MM.1S (cell line): Measurements from ENCODE around the gene ADAM19.

Experiments
- DNase-seq: peaks from one replicate; pipeline ENCODE4 v3.0.0-alpha.2; 2015
- H2AFZ ChIP-seq: fragments of 300-600 bp; sonication (generic); 2 replicates; pipeline ENCODE4 v1.6.0; 2016; ENCODE audit warnings: antibody characterized with exemption, low read length
- H3F3A ChIP-seq: fragments of 300-600 bp; sonication (generic); 2 replicates; pipeline ENCODE4 v1.6.1; 2016; ENCODE audit warnings: mild to moderate bottlenecking, antibody characterized with exemption, low read length, moderate library complexity, mixed read lengths; ENCODE audit not compliant: insufficient read depth
- H3K27ac ChIP-seq: fragments of 300-600 bp; sonication (generic); 2 replicates; pipeline ENCODE4 v1.5.1; 2016; ENCODE audit warnings: mild to moderate bottlenecking, low read length
- H3K27me3 ChIP-seq: fragments of 300-600 bp; sonication (generic); replicated peaks from 2 replicates; pipeline ENCODE4 v1.6.0; 2016; ENCODE audit warnings: low read length; ENCODE audit not compliant: insufficient read depth
- H3K36me3 ChIP-seq: fragments of 300-600 bp; sonication (generic); replicated peaks from 2 replicates; pipeline ENCODE4 v1.6.1; 2016; ENCODE audit warnings: mild to moderate bottlenecking, low read length, mixed read lengths; ENCODE audit not compliant: insufficient read depth
- H3K4me1 ChIP-seq: fragments of 300-600 bp; sonication (generic); 2 replicates; pipeline ENCODE4 v1.6.1; 2016; ENCODE audit warnings: low read length, mixed read lengths
- H3K4me2 ChIP-seq: fragments of 300-600 bp; sonication (generic); 2 replicates; pipeline ENCODE4 v1.6.0; 2016; ENCODE audit warnings: low read depth, low read length
- H3K4me3 ChIP-seq: fragments of 300-600 bp; sonication (generic); 2 replicates; pipeline ENCODE4 v1.5.1; 2016; ENCODE audit warnings: low read length, mixed read lengths
- H3K79me2 ChIP-seq: fragments of 300-600 bp; sonication (generic); 2 replicates; pipeline ENCODE4 v1.6.1; 2016; ENCODE audit warnings: mixed run types, low read length, mixed read lengths
- H3K9ac ChIP-seq: fragments of 300-600 bp; sonication (generic); 2 replicates; pipeline ENCODE4 v1.6.1; 2016; ENCODE audit warnings: low read length, mixed read lengths
- H3K9me2 ChIP-seq: fragments of 300-600 bp; sonication (generic); replicated peaks from 2 replicates; pipeline ENCODE4 v1.6.1; 2016; ENCODE audit warnings: mild to moderate bottlenecking, low read length, mixed read lengths; ENCODE audit not compliant: insufficient read depth
- H3K9me3 ChIP-seq: fragments of 300-600 bp; sonication (generic); replicated peaks from 2 replicates; pipeline ENCODE4 v1.6.1; 2016; ENCODE audit warnings: mild to moderate bottlenecking, low read length, mixed read lengths; ENCODE audit not compliant: insufficient read depth
- H4K20me1 ChIP-seq: fragments of 300-600 bp; sonication (generic); 2 replicates; pipeline ENCODE4 v1.6.1; 2016; ENCODE audit warnings: mild to moderate bottlenecking, low read length, moderate library complexity, mixed read lengths; ENCODE audit not compliant: insufficient read depth
- CTCF ChIP-seq: fragments of 300-600 bp; sonication (generic); IDR thresholded peaks from 2 replicates; pipeline ENCODE4 v1.5.1; 2016; ENCODE audit warnings: antibody characterized with exemption, low read length, mixed read lengths
- EZH2 ChIP-seq: fragments of 300-600 bp; sonication (generic); optimal IDR thresholded peaks from 2 replicates; pipeline ENCODE3; 2017; ENCODE audit warnings: low read depth, mild to moderate bottlenecking, antibody characterized with exemption, low read length, mixed read lengths
- EZH2phosphoT487 ChIP-seq: fragments of 300-600 bp; sonication (generic); IDR thresholded peaks from 2 replicates; pipeline ENCODE4 v1.6.1; 2018; ENCODE audit warnings: antibody characterized with exemption, low read length

ADAM19 gene

GRCh38 chr5:157540124-157540523 lies 35.5 kb downstream of the ADAM19 start:
- peak overlapping the region; percentile 43 for H3K4me3 ChIP-seq
- H3K27me3 ChIP-seq: no peaks in the 10 kb centered on the region
- H2AFZ ChIP-seq: peak overlapping the region; percentile 67
- no peak for TF ChIP-seq EZH2
- no peak for TF ChIP-seq CTCF
- TF ChIP-seq EZH2phosphoT487: no peak
- H3K9me3 ChIP-seq: no peaks in the 10 kb centered on the region
- peaks cover 22% of the 10 kb centered on the region for H3K4me1 ChIP-seq
- no peaks in the 10 kb centered on the region for H3K36me3 ChIP-seq
- no peaks in the 10 kb centered on the region for H3K9me2 ChIP-seq
- no peaks in the 10 kb centered on the region for H4K20me1 ChIP-seq
- H3K4me2 ChIP-seq: peak overlapping the region; percentile 87
- peak overlapping the region; percentile 39 for H3K9ac ChIP-seq
- peak overlapping the region; percentile 61; the same call in 1 of the 2 replicates for H3K27ac ChIP-seq
- no peaks in the 10 kb centered on the region for H3K79me2 ChIP-seq
- peaks cover 23% of the 10 kb centered on the region for H3F3A ChIP-seq
- no peak for DNase-seq

GRCh38 chr5:157539503-157540022 lies 36.0 kb downstream of the ADAM19 start:
- Histone ChIP-seq H3K9me2 (no peaks in the 10 kb centered on the region), H3K79me2 (no peaks in the 10 kb centered on the region), H3K9ac (no peak overlapping the region), H3F3A (peaks cover 23% of the 10 kb centered on the region), H3K4me2 (peak overlapping the region; percentile 87), H2AFZ (no peak overlapping the region), H3K36me3 (no peaks in the 10 kb centered on the region), H3K4me3 (0 out of 2 replicates have a peak overlapping the region, but pooled peaks have one; percentile 43), H4K20me1 (no peaks in the 10 kb centered on the region), H3K9me3 (no peaks in the 10 kb centered on the region), H3K27me3 (no peaks in the 10 kb centered on the region), H3K4me1 (peaks cover 22% of the 10 kb centered on the region), H3K27ac (no peak overlapping the region)
- DNase-seq: no peak
- TF ChIP-seq EZH2phosphoT487 (no peak), CTCF (no peak), EZH2 (no peak)

- DNase-seq: no peak
- H3K9me2 ChIP-seq: no peaks in the 10 kb centered on the region
- no peaks in the 10 kb centered on the region for H4K20me1 ChIP-seq
- no peak overlapping the region for H3K4me2 ChIP-seq
- TF ChIP-seq CTCF (no peak), EZH2phosphoT487 (no peak), EZH2 (no peak)
- no peak overlapping the region for H3K9ac ChIP-seq
- H3K27me3 ChIP-seq: no peaks in the 10 kb centered on the region
- no peak overlapping the region for H3K4me3 ChIP-seq
- H3K27ac ChIP-seq: no peak overlapping the region
- peaks cover 23% of the 10 kb centered on the region for H3F3A ChIP-seq
- no peaks in the 10 kb centered on the region for H3K79me2 ChIP-seq
- H2AFZ ChIP-seq: no peak overlapping the region
- H3K4me1 ChIP-seq: peaks cover 22% of the 10 kb centered on the region
- H3K36me3 ChIP-seq: no peaks in the 10 kb centered on the region
- no peaks in the 10 kb centered on the region for H3K9me3 ChIP-seq
Observed at GRCh38 chr5:157538311-157538710, 37.3 kb downstream of the ADAM19 start.
